ENCODE measurements around the gene WDR7.

GRCh38 chr18:57060814-57061213 is 409.7 kb downstream of the WDR7 start:
- TF ChIP-seq, protein P1, sequence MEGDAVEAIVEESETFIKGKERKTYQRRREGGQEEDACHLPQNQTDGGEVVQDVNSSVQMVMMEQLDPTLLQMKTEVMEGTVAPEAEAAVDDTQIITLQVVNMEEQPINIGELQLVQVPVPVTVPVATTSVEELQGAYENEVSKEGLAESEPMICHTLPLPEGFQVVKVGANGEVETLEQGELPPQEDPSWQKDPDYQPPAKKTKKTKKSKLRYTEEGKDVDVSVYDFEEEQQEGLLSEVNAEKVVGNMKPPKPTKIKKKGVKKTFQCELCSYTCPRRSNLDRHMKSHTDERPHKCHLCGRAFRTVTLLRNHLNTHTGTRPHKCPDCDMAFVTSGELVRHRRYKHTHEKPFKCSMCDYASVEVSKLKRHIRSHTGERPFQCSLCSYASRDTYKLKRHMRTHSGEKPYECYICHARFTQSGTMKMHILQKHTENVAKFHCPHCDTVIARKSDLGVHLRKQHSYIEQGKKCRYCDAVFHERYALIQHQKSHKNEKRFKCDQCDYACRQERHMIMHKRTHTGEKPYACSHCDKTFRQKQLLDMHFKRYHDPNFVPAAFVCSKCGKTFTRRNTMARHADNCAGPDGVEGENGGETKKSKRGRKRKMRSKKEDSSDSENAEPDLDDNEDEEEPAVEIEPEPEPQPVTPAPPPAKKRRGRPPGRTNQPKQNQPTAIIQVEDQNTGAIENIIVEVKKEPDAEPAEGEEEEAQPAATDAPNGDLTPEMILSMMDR (IDR thresholded peaks at IDR 0.05), result no peak
- TF ChIP-seq POLR2A (IDR thresholded peaks at IDR 0.05) (no peak), POLR2AphosphoS5 (IDR thresholded peaks at IDR 0.05) (no peak)

Data from prostate gland (tissue), 2 donors.